NCI-H510A (cell line): ENCODE data around the gene CFAP70.

Experiments used
- DNase-seq: peaks from one replicate; lab custom pipeline; 2025; lab: John Stamatoyannopoulos, UW

Gene CFAP70

GRCh38 chr10:73215749-73216148, 142.9 kb downstream of the CFAP70 start:
- no peak for DNase-seq

GRCh38 chr10:73211106-73211811, 147.4 kb downstream of the CFAP70 start:
- no peak for DNase-seq

GRCh38 chr10:73210395-73211105, 148.1 kb downstream of the CFAP70 start:
- DNase-seq: no peak

GRCh38 chr10:73209705-73210104, 149.0 kb downstream of the CFAP70 start:
- no peak for DNase-seq

GRCh38 chr10:73207883-73208282, 150.8 kb downstream of the CFAP70 start:
- no peak for DNase-seq

- no peak for DNase-seq
Observed at GRCh38 chr10:73206385-73206784, 152.3 kb downstream of the CFAP70 start.

- no peak for DNase-seq
Observed at GRCh38 chr10:73205890-73206289, 152.8 kb downstream of the CFAP70 start.

- DNase-seq: no peak
Observed at GRCh38 chr10:73205081-73205480, 153.6 kb downstream of the CFAP70 start.
